DMS153 (cell line): ENCODE data around the gene ADD3.

Source experiments
- DNase-seq: peaks from one replicate; lab custom pipeline; 2025; lab: John Stamatoyannopoulos, UW

The ADD3 gene

DNA sequence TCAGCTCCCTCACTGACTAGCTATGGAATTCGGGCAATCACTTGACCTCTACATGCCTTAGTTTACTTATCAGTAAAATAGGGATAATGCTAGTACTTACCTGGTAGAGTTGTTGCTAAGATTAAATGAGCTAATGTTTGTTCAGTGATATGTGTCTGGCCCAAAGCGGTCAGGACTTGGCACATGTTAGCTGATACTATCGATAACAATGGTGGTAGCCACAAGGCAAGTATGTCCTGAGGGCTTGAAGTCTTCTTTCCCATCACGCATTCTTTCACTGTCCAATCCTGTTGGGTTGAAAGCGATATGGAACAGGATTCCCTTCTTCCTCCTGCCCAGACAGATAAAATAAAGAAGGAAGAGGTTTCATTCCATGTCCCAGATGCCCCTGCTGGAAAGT, 174.1 kb downstream of the ADD3 start:
- DNase-seq, result no peak

DNA sequence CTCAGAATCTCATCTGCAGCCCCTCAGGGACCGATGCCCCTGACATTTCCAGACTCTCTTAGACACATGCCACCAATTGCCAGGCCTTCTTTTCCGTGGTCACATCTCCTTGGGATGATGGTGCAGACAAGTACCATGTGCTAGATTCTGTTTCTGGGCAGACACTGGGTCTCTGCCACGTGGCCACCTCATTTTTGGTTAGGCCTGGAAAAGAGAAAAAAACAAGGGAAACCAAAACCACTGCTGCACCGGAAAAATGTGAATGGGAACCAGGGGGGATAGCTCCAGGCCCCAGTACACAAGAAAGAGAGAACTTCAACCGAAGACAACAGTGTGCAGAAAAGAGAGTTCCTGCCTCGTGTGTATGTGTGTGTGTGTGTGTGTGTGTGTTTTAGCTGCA, 176.6 kb downstream of the ADD3 start:
- DNase-seq, result no peak
